CD1c-positive myeloid dendritic cell (primary cell): ENCODE measurements around the gene CACNA2D2.

Experiments used
- DNase-seq: peaks from one replicate; pipeline ENCODE4 v3.0.0-alpha.2; 2016; ENCODE audit errors: extremely low spot score

CACNA2D2 gene

GRCh38 chr3:50503504-50504342 lies at the start of gene CACNA2D2:
CACNA2D2 (minus strand) TSS chr3:50503634; CDS start chr3:50503423, 211 bp downstream.
- DNase-seq = peak; percentile 39

GRCh38 chr3:50552598-50552997 lies 49.2 kb upstream of the CACNA2D2 start:
- no peak for DNase-seq

GRCh38 chr3:50551681-50552435 lies 48.4 kb upstream of the CACNA2D2 start:
- DNase-seq = no peak

- DNase-seq = no peak
These were observed 47.7 kb upstream of the CACNA2D2 start for GRCh38 chr3:50551054-50551659.

- peak; percentile 71 for DNase-seq
These were observed 46.8 kb upstream of the CACNA2D2 start for GRCh38 chr3:50550079-50550736.

GRCh38 chr3:50549226-50549625 lies 45.8 kb upstream of the CACNA2D2 start:
- no peak for DNase-seq

- DNase-seq = no peak
These were observed 42.3 kb upstream of the CACNA2D2 start for GRCh38 chr3:50545781-50546180.

GRCh38 chr3:50542177-50543034 lies 39.0 kb upstream of the CACNA2D2 start:
- DNase-seq = peak; percentile 76

- no peak for DNase-seq
These were observed 36.2 kb upstream of the CACNA2D2 start for GRCh38 chr3:50539356-50540286.

- no peak for DNase-seq
These were observed 34.1 kb upstream of the CACNA2D2 start for GRCh38 chr3:50537421-50538129.

- DNase-seq = no peak
These were observed 33.2 kb upstream of the CACNA2D2 start for GRCh38 chr3:50536471-50537180.

GRCh38 chr3:50534681-50535330 lies 31.4 kb upstream of the CACNA2D2 start:
- DNase-seq = no peak

- DNase-seq = no peak
These were observed 30.5 kb upstream of the CACNA2D2 start for GRCh38 chr3:50533807-50534461.

- no peak for DNase-seq
These were observed 29.9 kb upstream of the CACNA2D2 start for GRCh38 chr3:50533316-50533715.

- no peak for DNase-seq
These were observed 28.8 kb upstream of the CACNA2D2 start for GRCh38 chr3:50532062-50532705.

- no peak for DNase-seq
These were observed 27.8 kb upstream of the CACNA2D2 start for GRCh38 chr3:50531201-50531600.
